GM23338 (cell line): ENCODE results near the gene SLC25A22. TPM values are rescaled to one million over a fixed set of nuclear protein-coding genes. Genes with fewer than 3 reads are reported as not detected.

ENCODE experiments used
- ATAC-seq: fragments of 200-7000 bp; cut with Tn5 transposase; 3 replicates; pipeline ENCODE4 v1.9.1; 2020
- DNase-seq: peaks from one replicate; pipeline ENCODE4 v3.0.0-alpha.2; 2015; ENCODE audit warnings: low spot score
- H2AFZ ChIP-seq: fragments of 200-600 bp; sonication (generic); 2 replicates; pipeline ENCODE4 v1.8.0; 2016; ENCODE audit warnings: antibody characterized with exemption, mild to moderate bottlenecking, moderate library complexity
- H3F3A ChIP-seq: fragments of 200-600 bp; sonication (generic); replicated peaks from 2 replicates; pipeline ENCODE4 v1.8.0; 2017; ENCODE audit warnings: antibody characterized with exemption, mixed run types, low read depth
- H3K27ac ChIP-seq: fragments of 200-600 bp; sonication (generic); 2 replicates; pipeline ENCODE4 v1.6.1; 2016; ENCODE audit warnings: low read depth
- H3K27me3 ChIP-seq: fragments of 200-600 bp; sonication (generic); 2 replicates; pipeline ENCODE4 v1.8.0; 2016; ENCODE audit warnings: mild to moderate bottlenecking, mixed run types, moderate library complexity; ENCODE audit not compliant: insufficient read depth
- H3K36me3 ChIP-seq: fragments of 200-600 bp; sonication (generic); 2 replicates; pipeline ENCODE4 v1.8.0; 2016; ENCODE audit warnings: mild to moderate bottlenecking; ENCODE audit not compliant: insufficient read depth
- H3K4me1 ChIP-seq: fragments of 200-600 bp; sonication (generic); 2 replicates; pipeline ENCODE4 v1.8.0; 2016; ENCODE audit warnings: mild to moderate bottlenecking, moderate library complexity; ENCODE audit not compliant: insufficient read depth
- H3K4me2 ChIP-seq: fragments of 200-600 bp; sonication (generic); 2 replicates; pipeline ENCODE4 v1.7.1; 2017; ENCODE audit warnings: mixed run types
- H3K4me3 ChIP-seq: fragments of 200-600 bp; sonication (generic); 2 replicates; pipeline ENCODE4 v1.6.1; 2016; ENCODE audit warnings: mixed run types
- H3K79me2 ChIP-seq: fragments of 200-600 bp; sonication (generic); replicated peaks from 2 replicates; pipeline ENCODE4 v1.8.0; 2017; ENCODE audit warnings: mild to moderate bottlenecking; ENCODE audit not compliant: insufficient read depth
- H3K9me2 ChIP-seq: fragments of 200-600 bp; sonication (generic); 2 replicates; pipeline ENCODE4 v1.8.0; 2017; ENCODE audit not compliant: insufficient read depth
- H4K20me1 ChIP-seq: fragments of 200-600 bp; sonication (generic); replicated peaks from 2 replicates; pipeline ENCODE4 v1.8.0; 2017; ENCODE audit warnings: mild to moderate bottlenecking; ENCODE audit not compliant: insufficient read depth
- H3K27ac Mint-ChIP-seq: 2 replicates; pipeline ENCODE4 v1.8.0; 2020; ENCODE audit warnings: inconsistent platforms, mild to moderate bottlenecking, moderate library complexity, mixed read lengths
- H3K27me3 Mint-ChIP-seq: 3 replicates; pipeline ENCODE4 v1.8.0; 2022; ENCODE audit warnings: low read depth, mild to moderate bottlenecking, moderate library complexity, mixed read lengths, inconsistent platforms; ENCODE audit not compliant: insufficient read depth, poor library complexity
- H3K36me3 Mint-ChIP-seq: 3 replicates; pipeline ENCODE4 v1.8.0; 2021; ENCODE audit warnings: low read depth, mild to moderate bottlenecking, inconsistent platforms, moderate library complexity, mixed read lengths
- H3K4me1 Mint-ChIP-seq: 3 replicates; pipeline ENCODE4 v1.8.0; 2020; ENCODE audit warnings: mild to moderate bottlenecking, inconsistent platforms, mixed read lengths
- H3K4me3 Mint-ChIP-seq: 3 replicates; pipeline ENCODE4 v1.8.0; 2021; ENCODE audit warnings: moderate library complexity, mild to moderate bottlenecking, inconsistent platforms, mixed read lengths
- H3K9me3 Mint-ChIP-seq: 3 replicates; pipeline ENCODE4 v1.8.0; 2020; ENCODE audit warnings: moderate library complexity, mild to moderate bottlenecking, inconsistent platforms, mixed read lengths
- CTCF ChIP-seq, 2 experiments: fragments of 200-600 bp in 1 of 2; sonication (generic) in 1 of 2; conservative IDR thresholded peaks; 2 replicates each; pipeline versions ENCODE4 v1.5.1 to v1.6.1; 2016 to 2017; ENCODE audit warnings: antibody characterized with exemption in 2 of 2, low read depth in 2 of 2, mild to moderate bottlenecking in 2 of 2, moderate library complexity in 1 of 2
- ETS1 ChIP-seq: IDR thresholded peaks from 2 replicates; pipeline ENCODE4 v1.6.1; 2016; ENCODE audit warnings: antibody characterized with exemption
- EZH2phosphoT487 ChIP-seq: fragments of 200-600 bp; sonication (generic); IDR thresholded peaks from one replicate; pipeline ENCODE4 v1.8.1; 2018; ENCODE audit warnings: antibody characterized with exemption; ENCODE audit not compliant: unreplicated experiment
- JUNB ChIP-seq: IDR thresholded peaks from one replicate; pipeline ENCODE4 v1.6.1; 2016; ENCODE audit warnings: antibody characterized with exemption; ENCODE audit not compliant: unreplicated experiment
- POLR2AphosphoS5 ChIP-seq: IDR thresholded peaks from 2 replicates; pipeline ENCODE4 v1.6.1; 2016; ENCODE audit warnings: antibody characterized with exemption, low read depth
- REST ChIP-seq: IDR thresholded peaks from one replicate; pipeline ENCODE4 v1.6.1; 2018; ENCODE audit warnings: antibody characterized with exemption; ENCODE audit not compliant: unreplicated experiment
- STAT1 ChIP-seq: IDR thresholded peaks from one replicate; pipeline ENCODE4 v1.6.1; 2016; ENCODE audit warnings: antibody characterized with exemption; ENCODE audit not compliant: unreplicated experiment
- ZNF114 ChIP-seq: fragments of 250-450 bp; sonication (Bioruptor Pico); IDR thresholded peaks from 2 replicates; pipeline ENCODE4 v1.5.0; 2020; ENCODE audit warnings: mild to moderate bottlenecking, moderate library complexity
- ZNF462 ChIP-seq: fragments of 250-450 bp; sonication (Bioruptor Pico); IDR thresholded peaks from 2 replicates; pipeline ENCODE4 v1.5.0; 2020; ENCODE audit warnings: mild to moderate bottlenecking, moderate library complexity
- polyA plus RNA-seq: library from polyadenylated mRNA; unstranded; fragments of >200 nt; fragmentation: Nextera tagmentation; extraction: Ambion mirVana; gene quantifications from 2 replicates; pipeline ENCODE4 v1.2.1, GENCODE V29; 2016
- total RNA-seq: library from RNA; depleted of rRNA; stranded (reverse); fragments of >200 nt; shearing (Covaris generic); gene quantifications from 2 replicates; pipeline ENCODE4 v1.2.3, GENCODE V29; 2014

Gene SLC25A22
- total and polyA plus RNA-seq, 2 experiments from 2014 or later: 21.0 to 46.4 TPM

GRCh38 chr11:793556-793955 lies 4.5 kb downstream of the SLC25A22 start (continued):
- no peak for TF ChIP-seq REST

GRCh38 chr11:792873-793272 lies 5.2 kb downstream of the SLC25A22 start:
- H3K4me3 Mint-ChIP-seq: no peak overlapping the region
- H3K4me1 Mint-ChIP-seq: peaks cover 30% of the 10 kb centered on the region
- H2AFZ ChIP-seq: no peak overlapping the region
- H3K27me3 Mint-ChIP-seq: peaks cover 15% of the 10 kb centered on the region
- H3F3A ChIP-seq: peaks cover 16% of the 10 kb centered on the region
- H3K27me3 ChIP-seq: no peaks in the 10 kb centered on the region
- peaks cover 6% of the 10 kb centered on the region; the same call in 1 of the 3 replicates for H3K36me3 Mint-ChIP-seq
- H3K36me3 ChIP-seq: no peaks in the 10 kb centered on the region
- H4K20me1 ChIP-seq: peaks cover 3% of the 10 kb centered on the region; the same call in 1 of the 2 replicates
- no peak overlapping the region for H3K27ac Mint-ChIP-seq
- ATAC-seq (no peak), DNase-seq (no peak)
- H3K27ac ChIP-seq: no peak overlapping the region
- H3K4me3 ChIP-seq: no peak overlapping the region
- H3K9me2 ChIP-seq: no peaks in the 10 kb centered on the region
- H3K79me2 ChIP-seq: no peaks in the 10 kb centered on the region; the same call in 1 of the 2 replicates
- peaks cover 23% of the 10 kb centered on the region; the same call in 1 of the 2 replicates for H3K4me1 ChIP-seq
- no peaks in the 10 kb centered on the region for H3K9me3 Mint-ChIP-seq
- H3K4me2 ChIP-seq: no peak overlapping the region
- no peak for TF ChIP-seq ZNF462 (CRISPR knock-in tag)
- no peak for TF ChIP-seq ETS1
- no peak for TF ChIP-seq REST
- TF ChIP-seq JUNB: no peak
- TF ChIP-seq STAT1: no peak
- TF ChIP-seq ZNF114: no peak
- no peak for TF ChIP-seq EZH2phosphoT487
- no peak for TF ChIP-seq POLR2AphosphoS5
- no peak for TF ChIP-seq CTCF (conservative IDR thresholded peaks at IDR 0.05; ENCODE audit: low read depth in 2 of 2)
